ENCODE data around the gene NOS1AP. TPM values are rescaled to one million over a fixed set of nuclear protein-coding genes. Genes with fewer than 3 reads are reported as not detected.

Gene NOS1AP
- total and polyA plus RNA-seq, 9 of the 15 experiments (the other 6 are each of a cell fraction or from before 2014, with no cell fraction given) = 0.07 to 1.5 (median 0.22) TPM

GRCh38 chr1:162315673-162316072, 246.2 kb downstream of the NOS1AP start (continued):
- no peak for TF ChIP-seq NUFIP1 (IDR thresholded peaks at IDR 0.05; ENCODE audit: partially characterized antibody)
- TF ChIP-seq ZNF77 (CRISPR knock-in tag; IDR thresholded peaks at IDR 0.05) = no peak
- TF ChIP-seq CLOCK (CRISPR knock-in tag; IDR thresholded peaks at IDR 0.05; ENCODE audit: borderline replicate concordance) = no peak
- TF ChIP-seq NR2C2 (CRISPR knock-in tag; IDR thresholded peaks at IDR 0.05) = no peak
- TF ChIP-seq NR2C2 (tag; IDR thresholded peaks at IDR 0.05) = no peak
- no peak for TF ChIP-seq BDP1 (IDR thresholded peaks at IDR 0.05; ENCODE audit: insufficient read depth, insufficient read length)
- no peak for TF ChIP-seq CGGBP1 (CRISPR knock-in tag; IDR thresholded peaks at IDR 0.05)
- no peak for TF ChIP-seq SAFB2 (IDR thresholded peaks at IDR 0.05; ENCODE audit: borderline replicate concordance, low read depth, low read length, severe bottlenecking)
- TF ChIP-seq ZNF263 (CRISPR knock-in tag; IDR thresholded peaks at IDR 0.05; ENCODE audit: borderline replicate concordance) = no peak
- TF ChIP-seq HMG20A (CRISPR knock-in tag; conservative IDR thresholded peaks at IDR 0.05) = no peak
